Measurements from ENCODE around the gene BORCS8. TPM values are rescaled to one million over a fixed set of nuclear protein-coding genes. Genes with fewer than 3 reads are reported as not detected.

BORCS8 gene
- 26.4 and 30.5 TPM in 2 replicates for total RNA-seq

DNA sequence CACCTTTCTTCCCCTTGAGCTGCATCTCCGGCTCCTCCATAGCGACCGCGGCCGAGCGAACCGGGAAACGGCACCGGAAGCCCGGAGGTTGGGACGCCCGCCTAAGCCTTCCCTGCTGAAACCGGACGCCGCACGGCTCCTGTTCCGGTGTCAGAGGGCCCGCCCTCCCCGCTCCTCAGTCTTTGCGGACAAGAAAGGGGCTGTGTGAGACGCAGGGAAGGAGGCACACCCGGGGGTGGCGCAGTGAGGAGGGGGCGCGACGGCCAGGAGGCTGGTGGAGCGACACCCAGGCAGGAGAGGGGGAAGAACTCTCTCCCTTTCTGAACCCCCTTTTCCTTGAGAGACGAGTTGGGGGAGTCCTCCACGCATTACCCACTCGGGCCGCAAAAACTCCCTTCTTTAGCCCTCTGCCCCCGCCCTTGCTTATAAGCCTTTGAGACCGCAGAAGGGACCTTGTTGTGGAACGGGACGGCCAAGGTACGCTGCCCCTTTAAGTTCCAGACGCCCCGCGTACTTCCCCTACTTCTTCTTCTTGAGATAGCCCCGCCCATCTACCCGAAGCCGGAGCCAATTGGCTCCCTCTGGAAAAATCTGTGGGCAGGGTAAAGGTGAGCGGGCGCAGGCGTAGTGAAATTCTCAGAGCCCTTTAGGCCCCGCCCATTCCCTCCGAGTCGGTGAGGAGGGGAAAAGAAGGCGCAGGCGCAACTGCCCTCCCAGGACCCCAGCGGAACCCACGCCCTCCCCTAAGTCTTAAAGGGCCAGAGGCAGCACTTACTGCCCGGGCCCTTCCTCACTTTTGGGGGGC, at the start of gene BORCS8, which contains the start of gene RFXANK:
Gene BORCS8, minus strand, starts transcription at position 75 of the 805 bp plus-strand sequence. Its CDS starts 35 bp downstream, at position 40.
Gene RFXANK, plus strand, starts transcription at position 181 of the 805 bp plus-strand sequence. CDS start 1,689 bp downstream, outside the sequence.
- H3K27me3 ChIP-seq (ENCODE audit: control insufficient read depth, insufficient read depth, low read length), result no peaks in the 10 kb centered on the region
- peak within 1 kb of the TSS; percentile 91 for H3K4me3 ChIP-seq (ENCODE audit: low read depth, low read length)
- peak; percentile 92 for DNase-seq (ENCODE audit: low read depth)
- TF ChIP-seq, protein P1, sequence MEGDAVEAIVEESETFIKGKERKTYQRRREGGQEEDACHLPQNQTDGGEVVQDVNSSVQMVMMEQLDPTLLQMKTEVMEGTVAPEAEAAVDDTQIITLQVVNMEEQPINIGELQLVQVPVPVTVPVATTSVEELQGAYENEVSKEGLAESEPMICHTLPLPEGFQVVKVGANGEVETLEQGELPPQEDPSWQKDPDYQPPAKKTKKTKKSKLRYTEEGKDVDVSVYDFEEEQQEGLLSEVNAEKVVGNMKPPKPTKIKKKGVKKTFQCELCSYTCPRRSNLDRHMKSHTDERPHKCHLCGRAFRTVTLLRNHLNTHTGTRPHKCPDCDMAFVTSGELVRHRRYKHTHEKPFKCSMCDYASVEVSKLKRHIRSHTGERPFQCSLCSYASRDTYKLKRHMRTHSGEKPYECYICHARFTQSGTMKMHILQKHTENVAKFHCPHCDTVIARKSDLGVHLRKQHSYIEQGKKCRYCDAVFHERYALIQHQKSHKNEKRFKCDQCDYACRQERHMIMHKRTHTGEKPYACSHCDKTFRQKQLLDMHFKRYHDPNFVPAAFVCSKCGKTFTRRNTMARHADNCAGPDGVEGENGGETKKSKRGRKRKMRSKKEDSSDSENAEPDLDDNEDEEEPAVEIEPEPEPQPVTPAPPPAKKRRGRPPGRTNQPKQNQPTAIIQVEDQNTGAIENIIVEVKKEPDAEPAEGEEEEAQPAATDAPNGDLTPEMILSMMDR (IDR thresholded peaks at IDR 0.05; ENCODE audit: insufficient read depth, low read length, poor library complexity, severe bottlenecking), result no peak
- peaks cover 3% of the 10 kb centered on the region for H3K36me3 ChIP-seq (ENCODE audit: control insufficient read depth, insufficient read depth, low read length)

DNA sequence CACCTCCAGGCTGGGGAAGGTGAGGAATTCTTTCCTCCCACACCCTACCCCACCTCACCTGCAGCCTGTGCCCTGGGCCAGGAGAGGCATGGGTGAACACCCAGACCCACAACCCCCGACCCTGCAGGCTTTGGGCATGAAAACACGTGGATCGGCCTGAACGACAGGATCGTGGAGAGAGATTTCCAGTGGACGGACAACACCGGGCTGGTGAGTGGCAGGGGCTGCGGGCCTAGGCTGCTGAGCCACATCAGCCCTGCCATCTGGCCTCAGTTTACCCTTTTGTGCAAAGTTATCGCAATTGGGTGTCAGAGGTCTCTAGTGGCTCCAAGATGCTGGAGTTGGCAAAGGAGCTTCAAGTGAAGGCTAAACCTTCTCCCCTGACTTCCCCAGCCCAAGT, 48.5 kb upstream of the BORCS8 start:
- Histone ChIP-seq H3K4me3 (ENCODE audit: low read depth, low read length) (no peak overlapping the region), H3K36me3 (ENCODE audit: control insufficient read depth, insufficient read depth, low read length) (no peaks in the 10 kb centered on the region), H3K27me3 (ENCODE audit: control insufficient read depth, insufficient read depth, low read length) (peaks cover 3% of the 10 kb centered on the region)
- no peak for DNase-seq (ENCODE audit: low read depth)
- TF ChIP-seq, protein P1 (IDR thresholded peaks at IDR 0.05; ENCODE audit: insufficient read depth, low read length, poor library complexity, severe bottlenecking), result no peak

DNA sequence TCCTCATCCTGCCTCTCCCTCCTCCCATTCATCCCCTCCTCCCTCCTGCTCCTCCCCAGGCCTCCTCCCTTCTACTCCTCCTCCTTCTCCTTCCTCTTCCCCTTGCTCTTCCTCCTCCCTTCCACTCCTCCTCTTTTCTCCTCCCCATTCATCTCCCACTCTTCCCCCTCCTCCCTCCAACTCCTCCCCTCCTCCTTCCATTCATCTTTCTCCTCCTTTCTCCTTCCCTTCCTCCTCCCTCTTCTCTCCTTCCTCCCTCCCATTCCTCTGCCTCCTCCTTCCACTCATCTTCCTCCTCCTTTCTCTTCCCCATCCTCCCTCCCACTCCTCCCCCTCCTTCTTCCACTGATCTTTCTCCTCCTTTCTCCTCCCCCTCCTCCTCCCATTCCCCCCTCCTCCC, 47.7 kb upstream of the BORCS8 start:
- H3K4me3 ChIP-seq (ENCODE audit: low read depth, low read length), result no peak overlapping the region
- peaks cover 3% of the 10 kb centered on the region for H3K27me3 ChIP-seq (ENCODE audit: control insufficient read depth, insufficient read depth, low read length)
- TF ChIP-seq, protein P1 (IDR thresholded peaks at IDR 0.05; ENCODE audit: insufficient read depth, low read length, poor library complexity, severe bottlenecking), result no peak
- no peaks in the 10 kb centered on the region for H3K36me3 ChIP-seq (ENCODE audit: control insufficient read depth, insufficient read depth, low read length)
- no peak for DNase-seq (ENCODE audit: low read depth)

DNA sequence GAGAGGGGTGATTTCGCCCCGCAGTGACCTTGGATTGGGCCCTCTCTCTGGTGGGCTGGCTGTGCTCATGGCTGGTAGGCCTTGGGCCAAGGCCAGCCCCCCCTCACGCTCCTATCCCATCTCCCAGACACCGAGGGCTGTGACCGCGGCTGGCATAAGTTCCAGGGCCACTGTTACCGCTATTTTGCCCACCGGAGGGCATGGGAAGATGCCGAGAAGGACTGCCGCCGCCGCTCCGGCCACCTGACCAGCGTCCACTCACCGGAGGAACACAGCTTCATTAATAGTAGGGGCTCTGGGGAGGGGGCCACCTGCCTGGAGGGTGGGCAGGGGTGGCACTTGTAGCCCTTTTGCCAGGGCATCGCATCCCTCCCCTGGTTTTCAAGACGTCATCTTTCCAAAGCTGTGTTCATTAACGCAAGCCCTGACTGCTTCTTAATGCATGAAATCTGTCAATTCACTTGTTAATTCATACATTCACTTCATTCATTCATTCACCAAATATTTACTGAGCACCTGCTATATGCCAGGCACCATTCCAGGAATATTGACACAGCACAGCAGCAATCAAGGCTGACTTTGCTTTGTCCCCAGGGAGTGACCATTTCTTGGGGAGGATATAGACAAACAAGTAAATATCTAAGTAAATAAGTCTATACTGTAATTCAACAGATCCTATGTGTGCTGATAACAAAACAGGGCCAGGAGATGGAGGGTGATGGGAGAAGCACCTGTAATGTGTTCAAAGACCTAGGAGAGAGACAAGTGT, 46.4 kb upstream of the BORCS8 start:
- TF ChIP-seq, protein P1 (IDR thresholded peaks at IDR 0.05; ENCODE audit: insufficient read depth, low read length, poor library complexity, severe bottlenecking), result no peak
- DNase-seq (ENCODE audit: low read depth), result no peak
- Histone ChIP-seq H3K36me3 (ENCODE audit: control insufficient read depth, insufficient read depth, low read length) (no peaks in the 10 kb centered on the region), H3K27me3 (ENCODE audit: control insufficient read depth, insufficient read depth, low read length) (peaks cover 3% of the 10 kb centered on the region), H3K4me3 (ENCODE audit: low read depth, low read length) (no peak overlapping the region)

DNA sequence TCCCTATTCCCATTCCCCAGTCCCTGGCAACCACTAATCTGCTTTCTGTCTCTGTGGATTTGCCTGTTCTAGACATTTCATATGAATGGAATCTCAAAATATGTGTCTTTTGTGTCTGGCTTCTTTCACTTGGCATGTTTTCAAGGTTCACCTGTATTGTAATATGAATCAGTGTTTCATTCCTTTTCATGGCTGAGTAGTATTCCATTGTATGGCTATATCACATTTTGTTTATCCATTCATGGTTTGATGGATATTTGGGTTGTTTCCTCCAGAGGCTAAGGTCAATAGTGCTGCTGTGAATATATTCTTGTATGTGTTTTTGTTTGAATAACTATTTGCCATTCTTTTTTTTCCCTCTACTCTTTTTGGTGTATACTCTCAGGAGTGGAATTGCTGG, 44.2 kb upstream of the BORCS8 start:
- DNase-seq (ENCODE audit: low read depth), result no peak
- TF ChIP-seq, protein P1 (IDR thresholded peaks at IDR 0.05; ENCODE audit: insufficient read depth, low read length, poor library complexity, severe bottlenecking), result no peak
- no peak overlapping the region for H3K4me3 ChIP-seq (ENCODE audit: low read depth, low read length)
- no peaks in the 10 kb centered on the region for H3K36me3 ChIP-seq (ENCODE audit: control insufficient read depth, insufficient read depth, low read length)
- peaks cover 3% of the 10 kb centered on the region for H3K27me3 ChIP-seq (ENCODE audit: control insufficient read depth, insufficient read depth, low read length)
